GM19043 (cell line): Measurements from ENCODE around the gene ZNF503.
A peak's percentile ranks its signal among the peaks of the same experiment; 100 is the strongest.
"Not testable (repeated sequence)": the region's sequence is repeated elsewhere in the genome, so short reads cannot be mapped to it uniquely, and the experiment has no call there.

Experiments
- ATAC-seq: cut with Tn5 transposase; IDR thresholded peaks from one replicate; pipeline ENCODE4 v1.9.1; 2021; ENCODE audit warnings: low read depth; ENCODE audit not compliant: unreplicated experiment

The ZNF503 gene

GRCh38 chr10:75396631-75397495 lies 4.7 kb downstream of the ZNF503 start:
- no peak for ATAC-seq

GRCh38 chr10:75395932-75396630 lies 5.5 kb downstream of the ZNF503 start:
- ATAC-seq = no peak

- no peak for ATAC-seq
These were observed 6.3 kb downstream of the ZNF503 start for GRCh38 chr10:75395066-75395931.

GRCh38 chr10:75394221-75394620 lies 7.3 kb downstream of the ZNF503 start:
- no peak for ATAC-seq

- no peak for ATAC-seq
These were observed 8.8 kb downstream of the ZNF503 start for GRCh38 chr10:75392744-75393143.

- no peak for ATAC-seq
These were observed 9.3 kb downstream of the ZNF503 start for GRCh38 chr10:75392271-75392670.

- no peak for ATAC-seq
These were observed 11.4 kb downstream of the ZNF503 start for GRCh38 chr10:75390178-75390577.

GRCh38 chr10:75388082-75388481 lies 13.5 kb downstream of the ZNF503 start:
- no peak for ATAC-seq

GRCh38 chr10:75386128-75386527 lies 15.4 kb downstream of the ZNF503 start:
- no peak for ATAC-seq

- ATAC-seq = no peak
These were observed 21.7 kb downstream of the ZNF503 start for GRCh38 chr10:75379817-75380216.

- no peak for ATAC-seq
These were observed 22.3 kb downstream of the ZNF503 start for GRCh38 chr10:75379212-75379724.

- ATAC-seq = no peak
These were observed 23.2 kb downstream of the ZNF503 start for GRCh38 chr10:75378379-75378778.

GRCh38 chr10:75377869-75378268 lies 23.7 kb downstream of the ZNF503 start:
- ATAC-seq = no peak

- peak; percentile 93 for ATAC-seq
These were observed 25.7 kb downstream of the ZNF503 start for GRCh38 chr10:75375838-75376237.

GRCh38 chr10:75371010-75371409 lies 30.6 kb downstream of the ZNF503 start:
- no peak for ATAC-seq

- not testable (repeated sequence) for ATAC-seq
These were observed 31.7 kb downstream of the ZNF503 start for GRCh38 chr10:75369838-75370237.

- no peak for ATAC-seq
These were observed 33.7 kb downstream of the ZNF503 start for GRCh38 chr10:75367901-75368300.

- no peak for ATAC-seq
These were observed 34.5 kb downstream of the ZNF503 start for GRCh38 chr10:75367021-75367487.

- no peak for ATAC-seq
These were observed 38.1 kb downstream of the ZNF503 start for GRCh38 chr10:75363431-75363830.

GRCh38 chr10:75359876-75360275 lies 41.7 kb downstream of the ZNF503 start:
- ATAC-seq = not testable (repeated sequence)
